Measurements from ENCODE around the gene GOLGA6L7.

- TF ChIP-seq YY1 (IDR thresholded peaks at IDR 0.05; ENCODE audit: insufficient read depth, insufficient read length) (no peak), SUZ12 (IDR thresholded peaks at IDR 0.05; ENCODE audit: extremely low read depth, insufficient read depth, insufficient read length) (no peak), ZNF274 (IDR thresholded peaks at IDR 0.05; ENCODE audit: low read depth, low read length) (no peak)
These were observed 46.2 kb upstream of the GOLGA6L7 start for GRCh38 chr15:28894631-28895030.
